Tibial artery (tissue), 4 donors: ENCODE results near the gene TSPO2.

Experiments used
- DNase-seq, 2 donors: peaks; one replicate each; pipeline ENCODE4 v3.0.0-alpha.2; 2019
- H3K27ac ChIP-seq, 2 donors: fragments of 200-600 bp; sonication (generic) in 1 of 2; 1 replicate in 1 of 2; 2 replicates in 1 of 2; pipeline ENCODE4 v1.5.1; 2018 to 2019; ENCODE audit warnings: mild to moderate bottlenecking in 1 of 2
- H3K27me3 ChIP-seq, 2 donors: fragments of 200-600 bp; sonication (generic) in 1 of 2; one replicate each; pipeline versions ENCODE4 v1.5.1 to v1.6.0; 2016 to 2019
- H3K36me3 ChIP-seq, 3 donors: fragments of 200-600 bp; sonication (generic) in 2 of 3; one replicate each; pipeline ENCODE4 v1.5.1; 2016 to 2019; ENCODE audit warnings: mild to moderate bottlenecking in 2 of 3
- H3K4me1 ChIP-seq, 4 donors: fragments of 200-600 bp; sonication (generic) in 2 of 4; 1 replicate in 3 of 4; 2 replicates in 1 of 4; pipeline ENCODE4 v1.5.1; 2016 to 2019
- H3K4me3 ChIP-seq, 2 donors: fragments of 200-600 bp; sonication (generic) in 1 of 2; 1 replicate in 1 of 2; 2 replicates in 1 of 2; pipeline ENCODE4 v1.5.1; 2018 to 2019; ENCODE audit warnings: mild to moderate bottlenecking in 2 of 2
- H3K9me3 ChIP-seq, 3 donors: fragments of 200-600 bp; sonication (generic) in 1 of 3; one replicate each; pipeline ENCODE4 v1.5.1; 2016 to 2019
- CTCF ChIP-seq, 2 experiments: fragments of 200-600 bp in 1 of 2; fragments of 450-650 bp in 1 of 2; IDR thresholded peaks; one replicate each; pipeline ENCODE4 v1.5.1; 2017 to 2019; ENCODE audit warnings: antibody characterized with exemption in 2 of 2, mild to moderate bottlenecking in 1 of 2, moderate library complexity in 1 of 2
- intact Hi-C: fragments of 100-400 bp; cut with DNase I; formaldehyde crosslinking; loops from one replicate; pipeline ENCODE4 v1.15.0; 2023; ENCODE audit warnings: low total_unique reads

Gene TSPO2

GRCh38 chr6:41077536-41077935, 35.3 kb downstream of the TSPO2 start:
- H3K27me3 ChIP-seq: no peaks in the 10 kb centered on the region
- H3K4me1 ChIP-seq: peaks cover under 1 to 29% (median 18%) of the 10 kb centered on the region in 4 donors
- no peaks in the 10 kb centered on the region for H3K9me3 ChIP-seq
- no peak overlapping the region for H3K27ac ChIP-seq
- H3K4me3 ChIP-seq: no peak overlapping the region
- intact Hi-C loops: no loop called here
- TF ChIP-seq CTCF (IDR thresholded peaks at IDR 0.05): no peak
- peaks cover 13 to 21% (median 19%) of the 10 kb centered on the region in 3 donors for H3K36me3 ChIP-seq
- DNase-seq: no peak

- intact Hi-C loops: no loop called here
- no peak for DNase-seq
- H3K27me3 ChIP-seq: no peaks in the 10 kb centered on the region
- peaks cover 13 to 21% (median 19%) of the 10 kb centered on the region in 3 donors for H3K36me3 ChIP-seq
- H3K27ac ChIP-seq: no peak overlapping the region
- peaks cover 0 to 29% (median 18%) of the 10 kb centered on the region in 4 donors for H3K4me1 ChIP-seq
- H3K4me3 ChIP-seq: no peak overlapping the region
- no peaks in the 10 kb centered on the region for H3K9me3 ChIP-seq
- TF ChIP-seq CTCF (IDR thresholded peaks at IDR 0.05): no peak
These were observed 35.8 kb downstream of the TSPO2 start for GRCh38 chr6:41078101-41078500.

GRCh38 chr6:41079080-41079479, 36.8 kb downstream of the TSPO2 start:
- Histone ChIP-seq H3K27ac (no peak overlapping the region), H3K9me3 (no peaks in the 10 kb centered on the region), H3K4me3 (no peak overlapping the region), H3K36me3 (peaks cover 22 to 26% (median 24%) of the 10 kb centered on the region in 3 donors), H3K4me1 (peaks cover 0 to 29% (median 16%) of the 10 kb centered on the region in 4 donors), H3K27me3 (no peaks in the 10 kb centered on the region)
- no peak for TF ChIP-seq CTCF (IDR thresholded peaks at IDR 0.05)
- DNase-seq: no peak
- intact Hi-C loops: no loop called here

- H3K9me3 ChIP-seq: no peaks in the 10 kb centered on the region
- intact Hi-C loops: no loop called here
- no peak for DNase-seq
- TF ChIP-seq CTCF (IDR thresholded peaks at IDR 0.05): no peak
- no peak overlapping the region for H3K4me3 ChIP-seq
- H3K27me3 ChIP-seq: no peaks in the 10 kb centered on the region
- peaks cover 0 to 13% (median 6%) of the 10 kb centered on the region in 4 donors for H3K4me1 ChIP-seq
- no peak overlapping the region for H3K27ac ChIP-seq
- peaks cover 30 to 36% (median 33%) of the 10 kb centered on the region in 3 donors for H3K36me3 ChIP-seq
These were observed 38.4 kb downstream of the TSPO2 start for GRCh38 chr6:41080621-41081020.

- Histone ChIP-seq H3K4me3 (no peak overlapping the region), H3K4me1 (no peaks in the 10 kb centered on the region), H3K27me3 (no peaks in the 10 kb centered on the region), H3K27ac (no peak overlapping the region), H3K36me3 (peaks cover 32 to 36% (median 33%) of the 10 kb centered on the region in 3 donors), H3K9me3 (no peaks in the 10 kb centered on the region)
- TF ChIP-seq CTCF (IDR thresholded peaks at IDR 0.05): no peak
- intact Hi-C loops: no loop called here
- no peak for DNase-seq
These were observed 40.8 kb downstream of the TSPO2 start for GRCh38 chr6:41083072-41083471.

GRCh38 chr6:41085182-41085581, 42.9 kb downstream of the TSPO2 start:
- H3K4me3 ChIP-seq: no peak overlapping the region
- peaks cover 24 to 43% (median 35%) of the 10 kb centered on the region in 3 donors for H3K36me3 ChIP-seq
- no peak overlapping the region for H3K27ac ChIP-seq
- H3K27me3 ChIP-seq: no peaks in the 10 kb centered on the region
- TF ChIP-seq CTCF (IDR thresholded peaks at IDR 0.05): no peak
- H3K4me1 ChIP-seq: no peaks in the 10 kb centered on the region
- DNase-seq: no peak
- no peaks in the 10 kb centered on the region for H3K9me3 ChIP-seq
- intact Hi-C loops: no loop called here
